ENCODE results near the gene AKAP1. TPM values are rescaled to one million over a fixed set of nuclear protein-coding genes. Genes with fewer than 3 reads are reported as not detected.

The AKAP1 gene
- total RNA-seq, 2 donors from 2014 or later = 61.7 to 124 TPM

GRCh38 chr17:57048096-57048495 is 37.0 kb upstream of the AKAP1 start:
- no peaks in the 10 kb centered on the region for H3K4me1 ChIP-seq (replicated peaks)
- TF ChIP-seq, protein P1, sequence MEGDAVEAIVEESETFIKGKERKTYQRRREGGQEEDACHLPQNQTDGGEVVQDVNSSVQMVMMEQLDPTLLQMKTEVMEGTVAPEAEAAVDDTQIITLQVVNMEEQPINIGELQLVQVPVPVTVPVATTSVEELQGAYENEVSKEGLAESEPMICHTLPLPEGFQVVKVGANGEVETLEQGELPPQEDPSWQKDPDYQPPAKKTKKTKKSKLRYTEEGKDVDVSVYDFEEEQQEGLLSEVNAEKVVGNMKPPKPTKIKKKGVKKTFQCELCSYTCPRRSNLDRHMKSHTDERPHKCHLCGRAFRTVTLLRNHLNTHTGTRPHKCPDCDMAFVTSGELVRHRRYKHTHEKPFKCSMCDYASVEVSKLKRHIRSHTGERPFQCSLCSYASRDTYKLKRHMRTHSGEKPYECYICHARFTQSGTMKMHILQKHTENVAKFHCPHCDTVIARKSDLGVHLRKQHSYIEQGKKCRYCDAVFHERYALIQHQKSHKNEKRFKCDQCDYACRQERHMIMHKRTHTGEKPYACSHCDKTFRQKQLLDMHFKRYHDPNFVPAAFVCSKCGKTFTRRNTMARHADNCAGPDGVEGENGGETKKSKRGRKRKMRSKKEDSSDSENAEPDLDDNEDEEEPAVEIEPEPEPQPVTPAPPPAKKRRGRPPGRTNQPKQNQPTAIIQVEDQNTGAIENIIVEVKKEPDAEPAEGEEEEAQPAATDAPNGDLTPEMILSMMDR (IDR thresholded peaks at IDR 0.05) = no peak
- TF ChIP-seq POLR2AphosphoS5 (IDR thresholded peaks at IDR 0.05) (no peak), POLR2A (IDR thresholded peaks at IDR 0.05) (no peak)
- no peaks in the 10 kb centered on the region for H3K27me3 ChIP-seq (replicated peaks; ENCODE audit: insufficient read depth)
- H3K36me3 ChIP-seq = no peaks in the 10 kb centered on the region
- no peak overlapping the region for H3K4me3 ChIP-seq
- DNase-seq (ENCODE audit: low spot score) = no peak
- H3K27ac ChIP-seq = no peak overlapping the region
- no peaks in the 10 kb centered on the region for H3K9me3 ChIP-seq
- intact Hi-C loops (cut with DNase I) = no loop called here
- 50% methylated on average over 2 of the region's 2 CpGs for WGBS

GRCh38 chr17:57050306-57050705 is 34.7 kb upstream of the AKAP1 start:
- Histone ChIP-seq H3K27ac (no peak overlapping the region), H3K27me3 (replicated peaks; ENCODE audit: insufficient read depth) (no peaks in the 10 kb centered on the region), H3K4me3 (no peak overlapping the region), H3K9me3 (no peaks in the 10 kb centered on the region), H3K36me3 (no peaks in the 10 kb centered on the region), H3K4me1 (replicated peaks) (peaks cover 3% of the 10 kb centered on the region)
- intact Hi-C loops (cut with DNase I) = no loop called here
- WGBS = 92% methylated on average over 5 of the region's 5 CpGs
- no peak for DNase-seq (ENCODE audit: low spot score)
- TF ChIP-seq, protein P1 (IDR thresholded peaks at IDR 0.05) = no peak
- TF ChIP-seq POLR2AphosphoS5 (IDR thresholded peaks at IDR 0.05) (no peak), POLR2A (IDR thresholded peaks at IDR 0.05) (no peak)

- no peaks in the 10 kb centered on the region for H3K36me3 ChIP-seq
- intact Hi-C loops (cut with DNase I) = no loop called here
- TF ChIP-seq POLR2A (IDR thresholded peaks at IDR 0.05) (no peak), POLR2AphosphoS5 (IDR thresholded peaks at IDR 0.05) (peak; percentile 84)
- H3K9me3 ChIP-seq = no peaks in the 10 kb centered on the region
- 21% methylated on average over 5 of the region's 5 CpGs for WGBS
- H3K4me1 ChIP-seq (replicated peaks) = peaks cover 3% of the 10 kb centered on the region
- DNase-seq (ENCODE audit: low spot score) = peak; percentile 51
- no peaks in the 10 kb centered on the region for H3K27me3 ChIP-seq (replicated peaks; ENCODE audit: insufficient read depth)
- no peak overlapping the region for H3K4me3 ChIP-seq
- peak overlapping the region; percentile 27 to 35 for H3K27ac ChIP-seq
These were observed 33.1 kb upstream of the AKAP1 start for GRCh38 chr17:57051886-57052361.

- TF ChIP-seq, protein P1 (IDR thresholded peaks at IDR 0.05) = no peak
- no peak for TF ChIP-seq POLR2AphosphoS5 (IDR thresholded peaks at IDR 0.05)
- no peak for TF ChIP-seq POLR2A (IDR thresholded peaks at IDR 0.05)
- no peaks in the 10 kb centered on the region for H3K4me1 ChIP-seq (replicated peaks)
- no peaks in the 10 kb centered on the region for H3K9me3 ChIP-seq
- H3K4me3 ChIP-seq = no peak overlapping the region
- no peak for DNase-seq (ENCODE audit: low spot score)
- no peaks in the 10 kb centered on the region for H3K27me3 ChIP-seq (replicated peaks; ENCODE audit: insufficient read depth)
- intact Hi-C loops (cut with DNase I) = no loop called here
- no peaks in the 10 kb centered on the region for H3K36me3 ChIP-seq
- no peak overlapping the region for H3K27ac ChIP-seq
- WGBS = 93% methylated on average over 2 of the region's 2 CpGs
These were observed 22.2 kb upstream of the AKAP1 start for GRCh38 chr17:57062865-57063264.

GRCh38 chr17:57067162-57067561 is 17.9 kb upstream of the AKAP1 start:
- no peaks in the 10 kb centered on the region for H3K9me3 ChIP-seq
- intact Hi-C loops (cut with DNase I) = no loop called here
- H3K4me3 ChIP-seq = no peak overlapping the region
- H3K27me3 ChIP-seq (replicated peaks; ENCODE audit: insufficient read depth) = no peaks in the 10 kb centered on the region
- WGBS = 91% methylated on average over 4 of the region's 4 CpGs
- DNase-seq (ENCODE audit: low spot score) = no peak
- no peaks in the 10 kb centered on the region for H3K4me1 ChIP-seq (replicated peaks)
- H3K36me3 ChIP-seq = no peaks in the 10 kb centered on the region
- TF ChIP-seq, protein P1 (IDR thresholded peaks at IDR 0.05) = no peak
- TF ChIP-seq POLR2A (IDR thresholded peaks at IDR 0.05) = no peak
- TF ChIP-seq POLR2AphosphoS5 (IDR thresholded peaks at IDR 0.05) = no peak
- H3K27ac ChIP-seq = no peak overlapping the region

Data from prostate gland (tissue), 2 donors.